Panc1 (cell line): Measurements from ENCODE around the gene GOLGA3.
A peak's percentile ranks its signal among the peaks of the same experiment; 100 is the strongest.

Experiments
- POLR2AphosphoS5 ChIP-seq: IDR thresholded peaks from 2 replicates; pipeline ENCODE4 v1.6.1; 2012; ENCODE audit warnings: mild to moderate bottlenecking, low read depth, low read length, moderate library complexity
- TF ChIP-seq, protein P1 (sequence below): fragments of 450-650 bp; IDR thresholded peaks from 2 replicates; pipeline ENCODE4 v1.5.1; 2017; ENCODE audit warnings: mild to moderate bottlenecking

DNA sequence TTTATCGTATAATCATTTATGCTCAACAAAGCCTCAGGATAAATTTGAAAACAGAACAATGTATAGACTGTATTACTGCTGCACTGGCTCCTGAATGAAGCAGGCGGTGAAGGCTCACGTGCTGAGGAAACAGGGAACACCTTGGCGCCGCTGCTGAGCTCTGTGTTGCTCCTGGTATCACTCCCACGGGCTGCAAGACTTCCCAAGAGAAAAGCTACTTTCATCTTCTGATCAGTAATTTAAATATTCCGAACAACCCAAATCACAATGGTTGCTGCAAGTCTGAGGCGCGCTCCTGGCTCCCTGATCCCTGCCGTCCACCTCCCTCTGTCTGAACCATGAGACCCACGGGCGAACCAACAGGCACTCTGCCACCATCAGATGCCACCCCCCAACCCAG is 102.3 kb downstream of the GOLGA3 start:
- TF ChIP-seq POLR2AphosphoS5 = 0 out of 2 replicates have a peak, but pooled peaks have one; percentile 34
- TF ChIP-seq, protein P1, sequence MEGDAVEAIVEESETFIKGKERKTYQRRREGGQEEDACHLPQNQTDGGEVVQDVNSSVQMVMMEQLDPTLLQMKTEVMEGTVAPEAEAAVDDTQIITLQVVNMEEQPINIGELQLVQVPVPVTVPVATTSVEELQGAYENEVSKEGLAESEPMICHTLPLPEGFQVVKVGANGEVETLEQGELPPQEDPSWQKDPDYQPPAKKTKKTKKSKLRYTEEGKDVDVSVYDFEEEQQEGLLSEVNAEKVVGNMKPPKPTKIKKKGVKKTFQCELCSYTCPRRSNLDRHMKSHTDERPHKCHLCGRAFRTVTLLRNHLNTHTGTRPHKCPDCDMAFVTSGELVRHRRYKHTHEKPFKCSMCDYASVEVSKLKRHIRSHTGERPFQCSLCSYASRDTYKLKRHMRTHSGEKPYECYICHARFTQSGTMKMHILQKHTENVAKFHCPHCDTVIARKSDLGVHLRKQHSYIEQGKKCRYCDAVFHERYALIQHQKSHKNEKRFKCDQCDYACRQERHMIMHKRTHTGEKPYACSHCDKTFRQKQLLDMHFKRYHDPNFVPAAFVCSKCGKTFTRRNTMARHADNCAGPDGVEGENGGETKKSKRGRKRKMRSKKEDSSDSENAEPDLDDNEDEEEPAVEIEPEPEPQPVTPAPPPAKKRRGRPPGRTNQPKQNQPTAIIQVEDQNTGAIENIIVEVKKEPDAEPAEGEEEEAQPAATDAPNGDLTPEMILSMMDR = no peak
